Smooth muscle cell (in vitro differentiated cells): ENCODE data around the gene TBCA. TPM values are rescaled to one million over a fixed set of nuclear protein-coding genes. Genes with fewer than 3 reads are reported as not detected.

Experiments used
- DNase-seq: peaks from one replicate; lab custom pipeline; 2025; ENCODE audit not compliant: unreplicated experiment; lab: John Stamatoyannopoulos, UW
- H2AFZ ChIP-seq: fragments of 200-600 bp; sonication (generic); 2 replicates; pipeline ENCODE4 v1.6.0; 2016; ENCODE audit warnings: antibody characterized with exemption, low read depth, mild to moderate bottlenecking
- H3F3A ChIP-seq: fragments of 200-600 bp; sonication (generic); 2 replicates; pipeline ENCODE4 v1.6.0; 2017; ENCODE audit warnings: antibody characterized with exemption, low read depth
- H3K27ac ChIP-seq: fragments of 200-600 bp; sonication (generic); 2 replicates; pipeline ENCODE4 v1.5.1; 2016; ENCODE audit warnings: low read depth, mild to moderate bottlenecking
- H3K27me3 ChIP-seq: fragments of 200-600 bp; sonication (generic); 2 replicates; pipeline ENCODE4 v1.6.1; 2016; ENCODE audit warnings: low read depth, mild to moderate bottlenecking
- H3K36me3 ChIP-seq: fragments of 200-600 bp; sonication (generic); 2 replicates; pipeline ENCODE4 v1.5.1; 2016; ENCODE audit warnings: low read depth
- H3K4me1 ChIP-seq: fragments of 200-600 bp; sonication (generic); 2 replicates; pipeline ENCODE4 v1.5.1; 2016; ENCODE audit warnings: low read depth
- H3K4me2 ChIP-seq: fragments of 200-600 bp; sonication (generic); 2 replicates; pipeline ENCODE4 v1.6.0; 2016; ENCODE audit warnings: mild to moderate bottlenecking
- H3K4me3 ChIP-seq: fragments of 200-600 bp; sonication (generic); 2 replicates; pipeline ENCODE4 v1.5.1; 2016; ENCODE audit warnings: mild to moderate bottlenecking
- H3K79me2 ChIP-seq: fragments of 200-600 bp; sonication (generic); 2 replicates; pipeline ENCODE4 v1.6.0; 2016; ENCODE audit warnings: low read depth, mild to moderate bottlenecking
- H3K9ac ChIP-seq: fragments of 200-600 bp; sonication (generic); 2 replicates; pipeline ENCODE4 v1.6.0; 2016; ENCODE audit warnings: low read depth
- H3K9me3 ChIP-seq: fragments of 200-600 bp; sonication (generic); replicated peaks from 2 replicates; pipeline ENCODE4 v1.5.1; 2016; ENCODE audit warnings: low read depth
- H4K20me1 ChIP-seq: fragments of 200-600 bp; sonication (generic); 2 replicates; pipeline ENCODE4 v1.6.0; 2016; ENCODE audit warnings: low read depth
- CTCF ChIP-seq: fragments of 200-600 bp; sonication (generic); IDR thresholded peaks from 2 replicates; pipeline ENCODE4 v1.5.1; 2017; ENCODE audit warnings: borderline replicate concordance, mild to moderate bottlenecking, antibody characterized with exemption; ENCODE audit not compliant: insufficient read depth, poor library complexity, severe bottlenecking
- WGBS: methylation state at CpG from one replicate; pipeline ENCODE4 v1.1.7; 2016; ENCODE audit warnings: low lambda C conversion rate; 5-methylcytosine and 5-hydroxymethylcytosine counted together
- polyA plus RNA-seq: library from polyadenylated mRNA; unstranded; fragments of >200 nt; fragmentation: Nextera tagmentation; extraction: Ambion mirVana; gene quantifications from 2 replicates; pipeline ENCODE4 v1.2.1, GENCODE V29; 2016
- total RNA-seq: library from RNA; depleted of rRNA; stranded (reverse); fragments of >200 nt; gene quantifications from 2 replicates; pipeline ENCODE4 v1.2.3, GENCODE V29; 2014

Gene TBCA
- total and polyA plus RNA-seq, 2 experiments from 2014 or later: 198 to 218 TPM

- TF ChIP-seq CTCF: no peak
- Histone ChIP-seq H3K4me1 (no peaks in the 10 kb centered on the region), H3K27me3 (no peaks in the 10 kb centered on the region), H3K9me3 (no peaks in the 10 kb centered on the region), H3K4me3 (no peak overlapping the region), H3K4me2 (no peak overlapping the region), H4K20me1 (peaks cover 93% of the 10 kb centered on the region), H2AFZ (no peak overlapping the region), H3K36me3 (peaks cover 5% of the 10 kb centered on the region), H3K79me2 (peaks cover 78% of the 10 kb centered on the region), H3F3A (no peaks in the 10 kb centered on the region), H3K27ac (no peak overlapping the region), H3K9ac (no peak overlapping the region)
- no peak for DNase-seq
- 100% methylated on average over 3 of the region's 3 CpGs for WGBS
Observed at GRCh38 chr5:77697692-77698091, 78.4 kb downstream of the TBCA start.

- no peaks in the 10 kb centered on the region for H3K36me3 ChIP-seq
- H3K9ac ChIP-seq: no peak overlapping the region
- no peaks in the 10 kb centered on the region for H3K9me3 ChIP-seq
- no peak overlapping the region for H2AFZ ChIP-seq
- no peak for DNase-seq
- H3K4me1 ChIP-seq: no peaks in the 10 kb centered on the region
- H3K27ac ChIP-seq: no peak overlapping the region
- WGBS: 97% methylated on average over 1 of the region's 1 CpG
- H3F3A ChIP-seq: no peaks in the 10 kb centered on the region
- H3K79me2 ChIP-seq: peaks cover 68% of the 10 kb centered on the region
- H3K4me2 ChIP-seq: no peak overlapping the region
- H3K4me3 ChIP-seq: no peak overlapping the region
- H4K20me1 ChIP-seq: peaks cover 93% of the 10 kb centered on the region
- TF ChIP-seq CTCF: no peak
- no peaks in the 10 kb centered on the region for H3K27me3 ChIP-seq
Observed at GRCh38 chr5:77696120-77696519, 80.0 kb downstream of the TBCA start.

- H4K20me1 ChIP-seq: peaks cover 75% of the 10 kb centered on the region
- WGBS: 97% methylated on average over 3 of the region's 3 CpGs
- peaks cover 10% of the 10 kb centered on the region for H3K36me3 ChIP-seq
- H3K9ac ChIP-seq: no peak overlapping the region
- no peak overlapping the region for H3K4me2 ChIP-seq
- no peak overlapping the region for H2AFZ ChIP-seq
- H3K4me3 ChIP-seq: no peak overlapping the region
- peaks cover 50% of the 10 kb centered on the region for H3K79me2 ChIP-seq
- H3K4me1 ChIP-seq: no peaks in the 10 kb centered on the region
- no peaks in the 10 kb centered on the region for H3K9me3 ChIP-seq
- DNase-seq: no peak
- no peak overlapping the region for H3K27ac ChIP-seq
- no peaks in the 10 kb centered on the region for H3F3A ChIP-seq
- TF ChIP-seq CTCF: no peak
- H3K27me3 ChIP-seq: no peaks in the 10 kb centered on the region
Observed at GRCh38 chr5:77693913-77694312, 82.2 kb downstream of the TBCA start.

GRCh38 chr5:77683171-77683732 lies 92.9 kb downstream of the TBCA start:
- 94% methylated on average over 6 of the region's 6 CpGs for WGBS
- H4K20me1 ChIP-seq: no peaks in the 10 kb centered on the region
- H3K36me3 ChIP-seq: no peaks in the 10 kb centered on the region
- no peaks in the 10 kb centered on the region for H3K79me2 ChIP-seq
- H3F3A ChIP-seq: peaks cover 3% of the 10 kb centered on the region
- H3K27me3 ChIP-seq: no peaks in the 10 kb centered on the region
- no peak for DNase-seq
- peaks cover 4% of the 10 kb centered on the region for H3K4me1 ChIP-seq
- no peak overlapping the region for H3K4me3 ChIP-seq
- no peak overlapping the region for H3K27ac ChIP-seq
- H3K4me2 ChIP-seq: no peak overlapping the region
- no peaks in the 10 kb centered on the region for H3K9me3 ChIP-seq
- no peak overlapping the region for H2AFZ ChIP-seq
- TF ChIP-seq CTCF: no peak
- no peak overlapping the region for H3K9ac ChIP-seq
